HG03159 (cell line): ENCODE data around the gene VWA8.
"Not testable (repeated sequence)": the region's sequence is repeated elsewhere in the genome, so short reads cannot be mapped to it uniquely, and the experiment has no call there.

Experiments
- ATAC-seq: cut with Tn5 transposase; IDR thresholded peaks from one replicate; pipeline ENCODE4 v1.9.1; 2021; ENCODE audit warnings: mild to moderate bottlenecking, moderate library complexity; ENCODE audit not compliant: unreplicated experiment

Gene VWA8

DNA sequence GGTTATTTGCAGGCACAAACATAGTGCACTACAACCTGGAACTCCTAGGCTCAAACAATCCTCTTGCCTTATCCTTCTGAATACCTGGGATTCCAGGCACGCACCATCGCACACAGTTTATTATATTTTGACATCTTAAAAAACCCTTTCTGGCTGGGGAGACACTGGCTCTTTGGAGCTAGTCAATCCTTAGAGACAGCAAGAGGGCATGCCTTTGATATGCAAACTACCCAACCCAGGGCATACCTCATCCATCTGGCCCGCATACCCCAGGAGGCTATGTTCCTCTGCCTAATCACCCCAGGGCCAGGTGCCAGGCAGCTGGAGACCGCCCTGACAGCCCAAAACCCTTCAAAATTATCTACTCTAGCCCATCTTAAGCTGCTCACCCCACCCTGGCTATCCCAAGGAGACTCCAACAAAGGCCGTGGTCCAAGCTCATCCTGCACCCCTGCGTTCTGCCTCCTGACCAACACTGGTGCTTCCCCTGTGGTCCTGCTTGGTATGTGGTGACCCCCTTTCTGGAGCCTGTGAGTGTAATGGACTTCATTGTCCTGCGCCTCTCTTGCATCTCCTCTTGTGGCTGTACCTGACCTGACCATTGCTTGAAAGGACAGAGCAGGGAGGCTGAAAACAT, 417.1 kb downstream of the VWA8 start:
- ATAC-seq = no peak

DNA sequence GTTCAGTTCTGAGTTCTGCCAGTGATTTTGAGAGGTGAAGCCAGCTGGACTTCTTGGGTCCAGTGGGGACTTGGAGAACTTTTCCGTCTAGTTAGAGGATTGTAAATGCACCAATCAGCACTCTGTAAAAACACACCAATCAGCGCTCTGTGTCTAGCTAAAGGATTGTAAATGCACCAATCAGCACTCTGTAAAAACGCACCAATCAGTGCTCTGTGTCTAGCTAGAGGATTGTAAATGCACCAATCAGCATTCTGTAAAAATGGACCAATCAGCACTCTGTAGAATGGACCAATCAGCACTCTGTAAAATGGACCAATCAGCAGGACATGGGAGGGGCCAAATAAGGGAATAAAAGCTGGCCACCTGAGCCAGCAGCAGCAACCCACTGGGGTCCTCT, 418.1 kb downstream of the VWA8 start:
- ATAC-seq = not testable (repeated sequence)

DNA sequence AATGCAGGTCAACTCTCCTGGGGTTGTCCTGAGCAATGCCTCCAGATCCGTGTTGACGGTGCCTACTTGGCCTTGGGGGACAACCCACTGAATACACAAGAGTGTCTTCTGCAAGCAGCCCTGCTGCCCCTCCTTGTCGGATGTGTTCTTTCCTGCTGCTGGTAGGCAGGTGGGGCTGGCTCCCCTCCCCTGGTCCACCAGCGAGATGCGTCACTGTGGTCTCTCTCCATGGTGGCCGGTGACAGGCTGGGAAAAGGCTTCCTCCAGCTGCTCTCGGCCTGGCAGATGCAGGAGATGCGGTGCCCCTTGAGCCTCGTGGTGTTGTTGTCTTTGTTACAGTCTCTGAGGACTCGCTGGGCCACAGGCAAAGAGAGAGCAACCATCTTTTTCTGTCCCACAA, 418.6 kb downstream of the VWA8 start:
- no peak for ATAC-seq

DNA sequence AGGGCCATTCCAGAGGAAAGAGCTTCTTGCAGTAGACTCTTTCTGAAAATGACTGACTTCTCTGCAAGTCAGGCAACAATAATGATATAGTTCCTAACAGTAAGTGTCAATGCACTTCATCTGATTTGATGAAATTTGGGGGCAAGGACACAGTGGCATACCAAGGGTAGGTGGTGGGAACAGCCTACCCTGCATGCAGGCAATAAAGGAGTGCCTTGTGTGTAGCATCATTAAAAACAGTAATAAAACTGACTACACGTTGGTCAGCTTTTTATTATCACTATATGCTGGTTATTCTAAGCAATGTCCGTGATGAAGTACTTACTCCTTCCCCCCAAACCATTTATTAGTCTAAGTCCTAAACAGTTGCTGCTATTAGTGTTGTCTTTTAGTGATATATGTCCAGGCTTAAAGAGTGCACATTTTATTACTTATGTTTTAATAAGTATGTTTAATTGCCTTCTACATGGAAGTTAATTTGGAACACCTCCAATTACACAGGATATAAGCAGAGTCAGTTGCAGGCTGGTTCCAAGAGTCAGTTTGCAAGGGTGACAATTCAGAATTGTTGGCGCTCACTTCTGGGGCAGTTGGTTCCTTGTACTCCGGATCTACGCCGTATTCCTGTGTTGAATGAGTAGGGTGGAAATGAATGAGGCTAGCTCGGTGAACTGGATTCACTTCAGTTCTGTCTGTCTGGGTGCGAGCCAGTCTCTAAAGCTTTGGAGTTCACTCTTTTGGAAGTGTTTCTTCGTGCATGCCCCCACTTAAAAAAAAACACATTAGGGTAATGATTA, 419.6 kb downstream of the VWA8 start:
- ATAC-seq = no peak

- ATAC-seq = not testable (repeated sequence)
Observed at GRCh38 chr13:41540240-41540639, 420.7 kb downstream of the VWA8 start.

DNA sequence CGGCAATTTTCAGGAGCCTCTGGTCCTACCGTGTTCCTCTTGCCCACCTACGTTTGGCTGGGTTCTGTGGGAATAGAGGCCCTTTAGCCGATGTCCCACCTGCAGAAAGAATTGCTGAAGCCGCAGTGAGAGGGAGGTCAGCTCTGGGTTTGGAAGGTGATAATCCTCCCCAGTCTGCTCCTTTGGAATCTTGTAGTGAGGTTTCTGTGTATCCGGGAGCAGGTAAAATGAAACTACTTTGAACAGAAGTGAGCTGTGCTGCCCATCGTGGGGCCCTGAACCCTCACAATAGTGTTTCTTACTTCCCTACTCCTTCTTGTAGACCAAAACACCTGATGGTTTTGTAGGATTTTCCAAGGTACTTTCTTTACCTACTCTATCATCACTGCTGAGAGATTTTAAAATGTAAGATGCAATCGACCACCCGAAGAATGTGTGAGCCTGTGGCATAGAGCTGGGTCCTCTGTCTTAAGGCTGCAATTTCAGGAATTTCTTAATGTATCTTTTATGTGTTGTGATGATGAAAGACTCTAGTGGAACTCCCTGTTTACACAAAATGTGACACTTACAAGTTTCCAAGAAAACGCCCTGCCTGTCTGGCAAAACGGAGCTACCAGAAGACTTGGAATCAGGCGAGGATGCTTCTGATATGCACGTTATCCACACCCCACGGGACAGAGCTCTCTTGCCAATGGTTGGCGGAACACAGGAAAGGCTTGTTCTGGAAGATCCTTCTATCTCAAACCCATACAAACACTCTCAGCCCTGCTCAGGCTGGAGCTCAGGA, 427.4 kb downstream of the VWA8 start:
- ATAC-seq = no peak

DNA sequence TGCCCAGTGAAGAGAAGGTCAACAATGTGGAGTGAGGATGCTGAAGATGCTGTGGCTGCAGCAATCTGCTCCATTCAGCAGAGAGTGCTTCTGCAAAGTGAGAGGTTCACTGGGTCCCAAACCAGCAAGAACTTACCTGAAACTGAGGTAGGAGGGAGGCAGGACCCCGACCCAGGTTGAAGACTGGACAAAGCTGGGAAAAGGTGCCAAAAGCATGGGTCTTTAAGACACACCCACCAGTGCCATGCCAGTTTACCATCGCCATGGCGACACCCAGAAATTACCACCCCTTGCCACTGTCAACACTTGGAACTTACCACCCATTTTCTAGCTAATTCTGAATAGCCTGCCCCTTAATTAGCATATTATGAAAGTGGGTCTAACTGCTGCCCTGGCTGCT, 432.9 kb downstream of the VWA8 start:
- ATAC-seq = no peak

- ATAC-seq = no peak
Observed at GRCh38 chr13:41520660-41521630, 440.0 kb downstream of the VWA8 start.

DNA sequence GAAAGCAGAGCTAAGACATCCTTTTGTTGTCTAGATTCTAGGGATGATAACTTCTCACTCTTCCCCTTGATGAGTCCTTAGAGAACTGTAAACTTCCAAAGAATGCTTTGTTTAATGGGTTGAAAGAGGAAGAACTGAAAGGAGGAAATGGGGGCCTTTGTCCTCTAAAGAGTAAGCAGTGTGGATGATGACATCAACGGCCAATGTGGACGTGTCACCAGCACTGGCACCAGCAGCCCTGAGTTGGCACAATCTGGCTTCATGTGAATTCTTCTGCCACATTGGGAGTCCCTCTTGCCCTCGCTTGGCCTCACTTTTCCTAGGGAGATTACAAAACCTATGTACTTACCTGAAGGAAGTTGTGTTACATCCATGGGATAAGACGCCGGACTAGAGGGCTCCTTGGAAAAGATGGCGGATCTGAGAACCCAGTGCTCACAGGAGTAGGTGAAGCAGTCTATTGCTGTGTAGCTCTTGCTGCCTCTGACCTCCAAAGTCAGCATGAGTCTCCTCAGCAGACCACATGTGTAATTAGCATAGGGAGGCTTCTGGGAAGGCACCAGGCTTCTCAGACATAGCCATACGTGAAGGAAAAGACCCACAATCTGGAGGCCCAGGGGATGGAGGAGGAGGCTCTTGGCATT, 440.8 kb downstream of the VWA8 start:
- no peak for ATAC-seq
